K562 (cell line): ENCODE data around the gene RING1. TPM values are rescaled to one million over a fixed set of nuclear protein-coding genes. Genes with fewer than 3 reads are reported as not detected.

ENCODE experiments used
- PHB2 ChIP-seq: fragments of 450-650 bp; IDR thresholded peaks from 2 replicates; pipeline ENCODE4 v1.6.1; 2017; ENCODE audit warnings: low read depth
- SMC3 ChIP-seq: conservative IDR thresholded peaks from 2 replicates; pipeline ENCODE4 v1.6.1; 2011; ENCODE audit warnings: low read depth, low read length, improper control_type of control experiment; ENCODE audit not compliant: insufficient read depth
- TEAD1 ChIP-seq, 2 experiments: fragments of 450-650 bp in 1 of 2; sonication (generic) in 1 of 2; formaldehyde crosslinking; IDR thresholded peaks; 2 replicates each; pipeline versions ENCODE4 v1.4.0 to v1.8.0; 2020 to 2022; ENCODE audit warnings: mild to moderate bottlenecking in 2 of 2, missing genetic modification reagents in 1 of 2
- TEAD4 ChIP-seq, 2 experiments: sonication (generic) in 1 of 2; formaldehyde crosslinking in 1 of 2; IDR thresholded peaks; 2 replicates each; pipeline versions ENCODE4 v1.6.1 to v1.8.0; 2012 to 2022; ENCODE audit warnings: borderline replicate concordance in 1 of 2, inconsistent platforms in 1 of 2, low read length in 1 of 2, mild to moderate bottlenecking in 1 of 2, missing genetic modification reagents in 1 of 2
- polyA plus RNA-seq, 8 experiments: library from polyadenylated mRNA; depleted of rRNA in 4 of 8; stranded (reverse) in 5 of 8; unstranded in 3 of 8; fragments of >200 nt; fragmentation: Nextera tagmentation in 2 of 8; fragmentation: Illumina TruSeq in 1 of 8; extraction: Ambion mirVana in 2 of 8; extraction: Trizol in 1 of 8; gene quantifications; 2 replicates each; pipeline versions ENCODE4 v1.2.1 to v1.2.3, GENCODE V29; 2011 to 2014; ENCODE audit warnings: inconsistent platforms in 1 of 8, missing spikeins in 1 of 8
- total RNA-seq, 7 experiments: library from RNA; depleted of rRNA in 6 of 7; stranded (reverse); fragments of >200 nt in 6 of 7; fragmentation: Illumina TruSeq in 2 of 7; extraction: Trizol in 2 of 7; gene quantifications; 2 replicates each; pipeline versions ENCODE4 v1.2.1 to v1.2.3, GENCODE V29; 2011 to 2021; ENCODE audit warnings: low replicate concordance in 1 of 7
- TF ChIP-seq, protein P1 (sequence below): IDR thresholded peaks from 2 replicates; pipeline ENCODE4 v1.6.1; 2011; ENCODE audit warnings: borderline replicate concordance, low read depth, mild to moderate bottlenecking, moderate library complexity, low read length; ENCODE audit not compliant: insufficient read depth, poor library complexity, severe bottlenecking

The RING1 gene
- total and polyA plus RNA-seq, 9 of the 15 experiments (the other 6 are each of a cell fraction or from before 2014, with no cell fraction given) = 4.2 to 59.1 (median 36.9) TPM

- TF ChIP-seq PHB2 (no peak), TEAD1 (CRISPR knock-in tag; IDR thresholded peaks at IDR 0.05) (0 out of 4 replicates have a peak, but pooled peaks of 1 of the 2 experiments have one; percentile 44), TEAD4 (IDR thresholded peaks at IDR 0.05; ENCODE audit: low read length) (0 out of 2 replicates have a peak, but pooled peaks have one; percentile 27), TEAD4 (CRISPR knock-in tag; IDR thresholded peaks at IDR 0.05; ENCODE audit: borderline replicate concordance) (no peak), SMC3 (peak; percentile 77)
- TF ChIP-seq, protein P1, sequence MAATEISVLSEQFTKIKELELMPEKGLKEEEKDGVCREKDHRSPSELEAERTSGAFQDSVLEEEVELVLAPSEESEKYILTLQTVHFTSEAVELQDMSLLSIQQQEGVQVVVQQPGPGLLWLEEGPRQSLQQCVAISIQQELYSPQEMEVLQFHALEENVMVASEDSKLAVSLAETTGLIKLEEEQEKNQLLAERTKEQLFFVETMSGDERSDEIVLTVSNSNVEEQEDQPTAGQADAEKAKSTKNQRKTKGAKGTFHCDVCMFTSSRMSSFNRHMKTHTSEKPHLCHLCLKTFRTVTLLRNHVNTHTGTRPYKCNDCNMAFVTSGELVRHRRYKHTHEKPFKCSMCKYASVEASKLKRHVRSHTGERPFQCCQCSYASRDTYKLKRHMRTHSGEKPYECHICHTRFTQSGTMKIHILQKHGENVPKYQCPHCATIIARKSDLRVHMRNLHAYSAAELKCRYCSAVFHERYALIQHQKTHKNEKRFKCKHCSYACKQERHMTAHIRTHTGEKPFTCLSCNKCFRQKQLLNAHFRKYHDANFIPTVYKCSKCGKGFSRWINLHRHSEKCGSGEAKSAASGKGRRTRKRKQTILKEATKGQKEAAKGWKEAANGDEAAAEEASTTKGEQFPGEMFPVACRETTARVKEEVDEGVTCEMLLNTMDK = peak; percentile 30
These were observed 35.4 kb upstream of the RING1 start (continued) for GRCh38 chr6:33172688-33173534.
